Measurements from ENCODE around the gene ACTR8. TPM values are rescaled to one million over a fixed set of nuclear protein-coding genes. Genes with fewer than 3 reads are reported as not detected.

Gene ACTR8
- total and polyA plus RNA-seq, 8 donors, result 26.1 to 48.4 (median 44.0) TPM

DNA sequence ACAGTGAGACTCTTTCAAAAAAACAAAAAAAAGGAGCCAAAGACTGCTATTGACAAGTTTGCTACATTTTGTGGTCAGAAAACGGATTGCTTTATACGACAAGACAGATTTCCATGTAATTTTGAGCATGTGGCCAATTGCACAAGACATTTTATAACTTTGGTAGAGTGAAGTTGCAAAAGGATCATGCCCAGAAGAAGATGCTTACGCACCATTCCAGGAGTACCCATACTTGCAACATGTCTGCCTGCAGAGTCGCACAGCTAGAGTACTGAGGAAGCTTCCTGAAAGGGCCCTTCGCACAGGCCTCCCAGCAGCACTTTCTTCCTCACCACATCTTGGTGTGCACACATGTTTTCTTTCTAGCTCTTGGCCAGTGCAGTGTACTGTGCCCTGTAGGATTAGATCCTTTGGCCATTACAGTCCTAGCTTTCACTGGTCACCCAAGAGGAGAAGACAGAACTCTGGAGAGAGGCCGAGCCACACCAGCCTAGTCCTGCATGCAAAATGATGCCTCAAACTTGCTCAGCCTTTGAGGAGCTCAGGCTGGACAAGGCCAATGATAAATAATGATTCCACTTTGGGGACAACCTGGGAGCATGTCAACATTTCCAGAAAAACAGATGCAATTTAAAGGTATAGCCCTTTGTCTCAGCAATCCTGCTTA, 47.4 kb downstream of the ACTR8 start:
- Histone ChIP-seq H3K4me1 (peaks cover 0 to 7% of the 10 kb centered on the region in 2 donors), H3K27ac (peak overlapping the region in 1 of 2 donors; percentile 33), H3K36me3 (no peaks in the 10 kb centered on the region), H3K9me3 (no peaks in the 10 kb centered on the region), H3K27me3 (no peaks in the 10 kb centered on the region), H3K4me3 (no peak overlapping the region)
- intact Hi-C loops (cut with DNase I), result no loop called here
- peak; percentile 51 for ATAC-seq
- TF ChIP-seq, protein P1, sequence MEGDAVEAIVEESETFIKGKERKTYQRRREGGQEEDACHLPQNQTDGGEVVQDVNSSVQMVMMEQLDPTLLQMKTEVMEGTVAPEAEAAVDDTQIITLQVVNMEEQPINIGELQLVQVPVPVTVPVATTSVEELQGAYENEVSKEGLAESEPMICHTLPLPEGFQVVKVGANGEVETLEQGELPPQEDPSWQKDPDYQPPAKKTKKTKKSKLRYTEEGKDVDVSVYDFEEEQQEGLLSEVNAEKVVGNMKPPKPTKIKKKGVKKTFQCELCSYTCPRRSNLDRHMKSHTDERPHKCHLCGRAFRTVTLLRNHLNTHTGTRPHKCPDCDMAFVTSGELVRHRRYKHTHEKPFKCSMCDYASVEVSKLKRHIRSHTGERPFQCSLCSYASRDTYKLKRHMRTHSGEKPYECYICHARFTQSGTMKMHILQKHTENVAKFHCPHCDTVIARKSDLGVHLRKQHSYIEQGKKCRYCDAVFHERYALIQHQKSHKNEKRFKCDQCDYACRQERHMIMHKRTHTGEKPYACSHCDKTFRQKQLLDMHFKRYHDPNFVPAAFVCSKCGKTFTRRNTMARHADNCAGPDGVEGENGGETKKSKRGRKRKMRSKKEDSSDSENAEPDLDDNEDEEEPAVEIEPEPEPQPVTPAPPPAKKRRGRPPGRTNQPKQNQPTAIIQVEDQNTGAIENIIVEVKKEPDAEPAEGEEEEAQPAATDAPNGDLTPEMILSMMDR (IDR thresholded peaks at IDR 0.05), result no peak
- no peak for DNase-seq

DNA sequence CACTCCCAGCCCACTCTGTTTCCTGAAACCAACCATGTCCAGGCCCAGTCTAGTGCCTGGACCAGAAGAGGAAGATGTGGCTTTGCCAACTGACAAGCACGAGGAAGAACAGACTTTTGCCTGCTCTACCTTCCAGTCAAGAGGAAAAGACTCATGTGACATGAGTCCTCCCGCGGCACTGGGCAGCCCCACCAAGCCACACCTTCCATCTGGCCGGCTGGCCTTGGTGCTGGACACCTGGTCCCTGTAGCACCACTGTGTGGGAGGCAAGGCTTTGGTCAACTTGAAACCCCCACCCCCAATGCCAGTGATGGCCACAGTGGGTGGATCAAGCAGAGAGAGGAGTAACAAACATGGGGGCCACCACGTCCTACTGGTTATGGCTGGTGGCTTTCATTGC, 48.3 kb downstream of the ACTR8 start:
- intact Hi-C loops (cut with DNase I), result no loop called here
- peak in 1 of 4 donors; percentile 47 for DNase-seq
- Histone ChIP-seq H3K27ac (peak overlapping the region in 1 of 2 donors; percentile 33), H3K9me3 (no peaks in the 10 kb centered on the region), H3K4me3 (no peak overlapping the region), H3K4me1 (peaks cover 0 to 7% of the 10 kb centered on the region in 2 donors), H3K27me3 (no peaks in the 10 kb centered on the region), H3K36me3 (no peaks in the 10 kb centered on the region)
- TF ChIP-seq, protein P1 (IDR thresholded peaks at IDR 0.05), result no peak
- peak; percentile 25 for ATAC-seq

DNA sequence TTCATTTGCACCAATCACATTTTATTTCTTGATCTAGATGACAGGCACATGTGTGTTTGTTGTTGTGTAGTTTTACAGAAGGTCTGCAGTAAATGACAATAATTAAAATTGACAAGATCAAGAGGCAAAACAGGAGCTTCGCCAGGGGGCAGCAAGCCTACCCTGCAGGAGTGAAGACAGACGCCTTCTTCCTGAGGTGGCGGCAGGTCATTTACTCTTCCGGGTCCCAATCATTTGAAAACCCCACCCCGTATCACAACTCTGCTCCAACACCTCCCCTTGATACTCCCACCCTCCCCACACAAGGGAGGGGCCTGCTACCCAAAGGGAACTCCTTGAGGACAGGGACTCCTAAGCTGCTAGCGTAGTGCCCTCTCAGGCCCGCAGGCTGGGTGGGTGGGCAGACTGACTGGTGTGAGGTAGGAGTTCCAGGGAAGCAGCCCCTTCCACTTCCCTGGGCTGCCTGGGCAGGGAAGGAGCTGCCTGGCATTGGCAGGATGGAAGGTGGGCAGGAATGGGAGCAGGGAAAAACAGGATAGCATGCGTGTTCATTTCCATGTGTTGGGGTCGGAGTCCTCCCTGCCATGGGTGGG, 48.8 kb downstream of the ACTR8 start:
- peaks cover 0 to 7% of the 10 kb centered on the region in 2 donors for H3K4me1 ChIP-seq
- H3K9me3 ChIP-seq, result no peaks in the 10 kb centered on the region
- H3K4me3 ChIP-seq, result no peak overlapping the region
- DNase-seq (no peak), ATAC-seq (no peak)
- TF ChIP-seq, protein P1 (IDR thresholded peaks at IDR 0.05), result no peak
- no peaks in the 10 kb centered on the region for H3K27me3 ChIP-seq
- no peaks in the 10 kb centered on the region for H3K36me3 ChIP-seq
- intact Hi-C loops (cut with DNase I), result no loop called here
- H3K27ac ChIP-seq, result no peak overlapping the region

DNA sequence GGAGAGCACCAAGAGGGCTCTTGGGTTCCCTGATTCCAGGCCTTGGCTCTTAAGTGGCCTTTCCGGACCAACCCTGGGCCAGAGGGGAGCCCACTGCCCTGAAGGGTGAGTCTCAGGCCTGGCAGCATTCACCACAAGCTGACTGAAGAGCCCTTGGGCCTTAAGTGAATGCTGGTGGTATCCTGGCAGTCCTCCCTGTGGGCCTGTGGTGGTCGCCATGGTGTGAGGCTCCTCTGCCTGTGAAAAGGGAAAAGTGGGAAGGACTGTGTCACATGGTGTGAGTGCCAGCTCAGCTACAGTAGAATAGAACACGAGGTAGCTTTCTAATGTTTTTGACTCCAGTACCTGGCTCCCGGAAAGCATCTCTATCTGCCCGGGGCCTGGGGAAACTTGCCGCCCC, 51.0 kb downstream of the ACTR8 start:
- intact Hi-C loops (cut with DNase I), result no loop called here
- no peak overlapping the region for H3K4me3 ChIP-seq
- H3K27me3 ChIP-seq, result no peaks in the 10 kb centered on the region
- H3K36me3 ChIP-seq, result no peaks in the 10 kb centered on the region
- no peaks in the 10 kb centered on the region for H3K9me3 ChIP-seq
- ATAC-seq, result no peak
- TF ChIP-seq, protein P1 (IDR thresholded peaks at IDR 0.05), result no peak
- peaks cover 0 to 7% of the 10 kb centered on the region in 2 donors for H3K4me1 ChIP-seq
- DNase-seq, result no peak
- H3K27ac ChIP-seq, result no peak overlapping the region

DNA sequence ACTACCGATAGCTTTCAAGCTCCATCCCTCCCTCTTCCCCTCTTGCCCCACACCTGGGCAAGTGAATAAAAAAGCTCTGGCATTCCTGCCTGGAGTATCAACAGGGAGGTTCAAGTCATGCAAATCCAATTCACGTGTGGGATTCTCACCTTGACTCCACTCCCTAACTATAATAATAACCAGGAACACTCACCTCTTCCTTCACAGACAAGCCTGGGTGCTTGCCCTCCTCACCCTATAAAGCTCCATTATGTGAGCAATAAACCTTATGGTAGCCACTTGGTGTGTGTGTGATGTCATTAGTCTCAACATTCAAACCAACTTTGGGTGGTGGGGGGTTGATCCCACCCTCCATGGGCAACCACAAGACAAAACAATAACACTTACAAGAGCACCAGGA, 52.3 kb downstream of the ACTR8 start:
- Histone ChIP-seq H3K27me3 (no peaks in the 10 kb centered on the region), H3K4me3 (no peak overlapping the region), H3K36me3 (no peaks in the 10 kb centered on the region), H3K9me3 (no peaks in the 10 kb centered on the region), H3K4me1 (peaks cover 0 to 7% of the 10 kb centered on the region in 2 donors), H3K27ac (no peak overlapping the region)
- no peak for ATAC-seq
- DNase-seq, result no peak
- intact Hi-C loops (cut with DNase I), result no loop called here
- TF ChIP-seq, protein P1 (IDR thresholded peaks at IDR 0.05), result no peak
